ENCODE results near the gene CFAP107. TPM values are rescaled to one million over a fixed set of nuclear protein-coding genes. Genes with fewer than 3 reads are reported as not detected.

CFAP107 gene
- total and polyA plus RNA-seq, 2 of the 4 experiments (the other 2 are of a cell fraction): not detected

GRCh38 chr1:12697397-12697796 lies 48.6 kb upstream of the CFAP107 start:
- Histone ChIP-seq H3K9ac (ENCODE audit: low read depth, low read length) (no peak overlapping the region), H3K56ac (ENCODE audit: extremely low read depth, insufficient read depth, low read length) (no peak overlapping the region), H3K4me3 (ENCODE audit: insufficient read depth, low read depth, low read length) (no peak overlapping the region), H3K4me2 (ENCODE audit: low read depth, low read length) (no peak overlapping the region), H2BK120ac (ENCODE audit: low read depth, low read length) (no peak overlapping the region), H3K4me1 (ENCODE audit: control insufficient read depth, insufficient read depth, low read length) (no peaks in the 10 kb centered on the region), H3K79me1 (ENCODE audit: low read depth in 1 of 2, low read length in 2 of 2) (no peaks in the 10 kb centered on the region), H3K36me3 (ENCODE audit: control insufficient read depth, insufficient read depth, low read length) (no peaks in the 10 kb centered on the region), H3K27ac (ENCODE audit: insufficient read depth, low read length) (no peak overlapping the region), H2BK20ac (ENCODE audit: low read depth, low read length) (no peak overlapping the region), H3K27me3 (ENCODE audit: control insufficient read depth, insufficient read depth, low read length) (no peaks in the 10 kb centered on the region), H4K8ac (ENCODE audit: low read depth in 2 of 2, low read length in 2 of 2) (no peak overlapping the region), H4K20me1 (ENCODE audit: insufficient read depth, low read length) (no peaks in the 10 kb centered on the region), H3K9me1 (ENCODE audit: insufficient read depth, low read length) (no peaks in the 10 kb centered on the region), H4K5ac (ENCODE audit: low read depth, low read length) (no peak overlapping the region), H3K14ac (replicated peaks; ENCODE audit: low read depth, low read length) (no peak overlapping the region), H2BK5ac (ENCODE audit: low read depth, low read length, poor library complexity, severe bottlenecking) (no peak overlapping the region), H3K18ac (ENCODE audit: low read depth, low read length) (no peak overlapping the region), H2AK5ac (ENCODE audit: low read depth, low read length) (no peak overlapping the region), H4K91ac (ENCODE audit: insufficient read depth, low read depth, low read length) (no peak overlapping the region), H3K9me3 (ENCODE audit: control insufficient read depth, insufficient read depth, low read length) (no peaks in the 10 kb centered on the region), H3K4ac (ENCODE audit: low read depth, low read length) (no peak overlapping the region), H2AFZ (replicated peaks; ENCODE audit: low read length, poor library complexity) (no peak overlapping the region), H2AK9ac (replicated peaks; ENCODE audit: low read depth, low read length, poor library complexity) (no peak overlapping the region), H2BK15ac (ENCODE audit: low read depth, low read length) (no peak overlapping the region), H3K23ac (ENCODE audit: low read depth, low read length) (no peak overlapping the region)
- no TSS peak for BruUV-seq (replicated peaks)
- in situ Hi-C loops (cut with MboI; ENCODE audit: low sequenced_read_pairs) (no loop called here), intact Hi-C loops (cut with micrococcal nuclease) (no loop called here), dilution Hi-C loops (cut with HindIII; ENCODE audit: low sequenced_read_pairs, unreplicated experiment) (no loop called here)
- ATAC-seq (ENCODE audit: low read depth) (no peak), DNase-seq (no peak)
- CTCF ChIA-PET: no interaction called here
- no CpG with 5 or more reads among the region's 3 CpGs for WGBS, 2 experiments (ENCODE audit: extremely low coverage in 2 of 2, insufficient read length in 1 of 2)
- POLR2A ChIA-PET (ENCODE audit: unreplicated experiment): no interaction called here
- TF ChIP-seq CHD1 (IDR thresholded peaks at IDR 0.05; ENCODE audit: low read depth, low read length) (no peak), POLR2A (IDR thresholded peaks at IDR 0.05; ENCODE audit: low read depth, low read length) (no peak), RFX5 (IDR thresholded peaks at IDR 0.05; ENCODE audit: low read depth, low read length) (no peak), BHLHE40 (IDR thresholded peaks at IDR 0.05; ENCODE audit: low read depth, low read length) (no peak), MAFK (IDR thresholded peaks at IDR 0.05; ENCODE audit: low read depth, low read length) (no peak), MXI1 (IDR thresholded peaks at IDR 0.05; ENCODE audit: borderline replicate concordance, low read depth, low read length) (no peak), CEBPB (IDR thresholded peaks at IDR 0.05; ENCODE audit: low read depth, low read length) (no peak), USF2 (IDR thresholded peaks at IDR 0.05; ENCODE audit: low read depth, low read length) (no peak), NFE2L2 (IDR thresholded peaks at IDR 0.05; ENCODE audit: low read depth, low read length) (no peak), MAZ (IDR thresholded peaks at IDR 0.05; ENCODE audit: borderline replicate concordance, low read depth, low read length) (no peak), SMC3 (IDR thresholded peaks at IDR 0.05; ENCODE audit: low read depth, low read length) (no peak), FOS (IDR thresholded peaks at IDR 0.05; ENCODE audit: low read depth, low read length) (no peak)
- TF ChIP-seq, protein P1, sequence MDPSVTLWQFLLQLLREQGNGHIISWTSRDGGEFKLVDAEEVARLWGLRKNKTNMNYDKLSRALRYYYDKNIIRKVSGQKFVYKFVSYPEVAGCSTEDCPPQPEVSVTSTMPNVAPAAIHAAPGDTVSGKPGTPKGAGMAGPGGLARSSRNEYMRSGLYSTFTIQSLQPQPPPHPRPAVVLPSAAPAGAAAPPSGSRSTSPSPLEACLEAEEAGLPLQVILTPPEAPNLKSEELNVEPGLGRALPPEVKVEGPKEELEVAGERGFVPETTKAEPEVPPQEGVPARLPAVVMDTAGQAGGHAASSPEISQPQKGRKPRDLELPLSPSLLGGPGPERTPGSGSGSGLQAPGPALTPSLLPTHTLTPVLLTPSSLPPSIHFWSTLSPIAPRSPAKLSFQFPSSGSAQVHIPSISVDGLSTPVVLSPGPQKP (IDR thresholded peaks at IDR 0.05; ENCODE audit: borderline replicate concordance, low read depth, low read length): no peak
- TF ChIP-seq, protein P2, sequence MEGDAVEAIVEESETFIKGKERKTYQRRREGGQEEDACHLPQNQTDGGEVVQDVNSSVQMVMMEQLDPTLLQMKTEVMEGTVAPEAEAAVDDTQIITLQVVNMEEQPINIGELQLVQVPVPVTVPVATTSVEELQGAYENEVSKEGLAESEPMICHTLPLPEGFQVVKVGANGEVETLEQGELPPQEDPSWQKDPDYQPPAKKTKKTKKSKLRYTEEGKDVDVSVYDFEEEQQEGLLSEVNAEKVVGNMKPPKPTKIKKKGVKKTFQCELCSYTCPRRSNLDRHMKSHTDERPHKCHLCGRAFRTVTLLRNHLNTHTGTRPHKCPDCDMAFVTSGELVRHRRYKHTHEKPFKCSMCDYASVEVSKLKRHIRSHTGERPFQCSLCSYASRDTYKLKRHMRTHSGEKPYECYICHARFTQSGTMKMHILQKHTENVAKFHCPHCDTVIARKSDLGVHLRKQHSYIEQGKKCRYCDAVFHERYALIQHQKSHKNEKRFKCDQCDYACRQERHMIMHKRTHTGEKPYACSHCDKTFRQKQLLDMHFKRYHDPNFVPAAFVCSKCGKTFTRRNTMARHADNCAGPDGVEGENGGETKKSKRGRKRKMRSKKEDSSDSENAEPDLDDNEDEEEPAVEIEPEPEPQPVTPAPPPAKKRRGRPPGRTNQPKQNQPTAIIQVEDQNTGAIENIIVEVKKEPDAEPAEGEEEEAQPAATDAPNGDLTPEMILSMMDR (conservative IDR thresholded peaks at IDR 0.05; ENCODE audit: low read depth, low read length): no peak

All from IMR-90 (cell line).